Esophagus muscularis mucosa (tissue), 3 donors: ENCODE measurements around the gene GINS1.

Experiments
- CTCF ChIP-seq, 3 experiments: fragments of 200-600 bp in 2 of 3; fragments of 450-650 bp in 1 of 3; sonication (generic) in 2 of 3; IDR thresholded peaks; one replicate each; pipeline ENCODE4 v1.5.1; 2017 to 2019; ENCODE audit warnings: antibody characterized with exemption in 3 of 3, mild to moderate bottlenecking in 2 of 3, moderate library complexity in 1 of 3
- POLR2AphosphoS5 ChIP-seq, 2 donors: sonication (generic); formaldehyde crosslinking; IDR thresholded peaks; one replicate each; pipeline ENCODE4 v1.6.1; 2017; ENCODE audit warnings: antibody characterized with exemption in 2 of 2

GRCh38 chr20:25459111-25459830, 51.8 kb downstream of the GINS1 start:
- TF ChIP-seq POLR2AphosphoS5 (IDR thresholded peaks at IDR 0.05): no peak
- no peak for TF ChIP-seq CTCF (IDR thresholded peaks at IDR 0.05)
